Activated CD4-positive, alpha-beta memory T cell treated with anti-CD3 and anti-CD28 coated beads for 36 hours (primary cell): ENCODE data around the gene FBXL15. TPM values are rescaled to one million over a fixed set of nuclear protein-coding genes. Genes with fewer than 3 reads are reported as not detected.

Source experiments
- CTCF ChIA-PET: fragments of 350-600 bp; sonication (Branson Sonifier 250); formaldehyde crosslinking; loops from one replicate; lab custom pipeline; 2021; ENCODE audit warnings: antibody characterized with exemption, inconsistent platforms; lab: Charles Lee
- POLR2A ChIA-PET: fragments of 350-600 bp; sonication (Branson Sonifier 250); formaldehyde crosslinking; loops from one replicate; lab custom pipeline; 2021; ENCODE audit warnings: antibody characterized with exemption; lab: Charles Lee
- DNase-seq: peaks from one replicate; pipeline ENCODE4 v3.0.0-alpha.2; 2020
- H3K27ac Mint-ChIP-seq: one replicate; pipeline ENCODE4 v1.8.0; 2021; ENCODE audit warnings: mixed read lengths
- H3K27me3 Mint-ChIP-seq: one replicate; pipeline ENCODE4 v1.8.0; 2021; ENCODE audit warnings: mixed read lengths
- H3K36me3 Mint-ChIP-seq: one replicate; pipeline ENCODE4 v1.8.0; 2021; ENCODE audit warnings: mixed read lengths
- H3K4me1 Mint-ChIP-seq: one replicate; pipeline ENCODE4 v1.8.0; 2021; ENCODE audit warnings: low read depth, mixed read lengths
- H3K4me3 Mint-ChIP-seq: one replicate; pipeline ENCODE4 v1.8.0; 2021; ENCODE audit warnings: mild to moderate bottlenecking, mixed read lengths
- H3K9me3 Mint-ChIP-seq: one replicate; pipeline ENCODE4 v1.8.0; 2021; ENCODE audit warnings: mixed read lengths
- intact Hi-C: fragments of 100-400 bp; cut with micrococcal nuclease; formaldehyde crosslinking; loops from one replicate; pipeline ENCODE4 v1.15.1; 2023
- total RNA-seq, 2 experiments: library from RNA; stranded (reverse); gene quantifications; one replicate each; pipeline ENCODE4 v1.2.3, GENCODE V29; 2021

The FBXL15 gene
- total RNA-seq, 2 experiments from 2014 or later = 10.8 to 11.4 TPM

DNA sequence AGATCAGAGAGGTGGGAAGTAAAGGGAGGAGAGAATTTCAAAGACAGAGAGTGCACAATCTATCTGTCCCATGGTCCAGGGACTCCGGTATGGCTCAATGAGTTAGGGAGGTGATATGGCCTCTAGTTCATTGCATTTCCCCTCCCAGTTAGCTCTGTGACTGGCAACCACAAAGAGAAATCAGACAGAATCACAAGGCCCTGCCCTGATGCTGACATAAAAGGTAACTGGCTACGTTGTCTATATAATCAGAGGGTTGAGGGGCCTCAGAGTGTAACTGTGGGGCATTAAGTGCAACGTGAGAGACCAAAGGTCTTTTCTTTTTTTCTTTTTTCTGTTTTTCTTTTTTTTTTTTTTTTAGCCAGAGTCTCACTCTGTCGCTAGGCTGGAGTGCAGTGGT is 38.0 kb downstream of the FBXL15 start:
- DNase-seq = no peak
- H3K36me3 Mint-ChIP-seq = peaks cover 6% of the 10 kb centered on the region
- intact Hi-C loops = loop anchor here (10.0 kb wide), 1 partner anchor 736 kb away; the partner anchor contains the start of gene NT5C2
- ChIA-PET POLR2A (interaction anchor here (0.5 to 0.8 kb wide), 3 partner anchors 15 to 113 kb away, joined by 3 read pairs; no protein-coding TSS in a partner anchor), CTCF (no interaction called here)
- no peaks in the 10 kb centered on the region for H3K9me3 Mint-ChIP-seq
- H3K4me3 Mint-ChIP-seq = no peak overlapping the region
- peaks cover 24% of the 10 kb centered on the region for H3K4me1 Mint-ChIP-seq
- no peaks in the 10 kb centered on the region for H3K27me3 Mint-ChIP-seq
- no peak overlapping the region for H3K27ac Mint-ChIP-seq

DNA sequence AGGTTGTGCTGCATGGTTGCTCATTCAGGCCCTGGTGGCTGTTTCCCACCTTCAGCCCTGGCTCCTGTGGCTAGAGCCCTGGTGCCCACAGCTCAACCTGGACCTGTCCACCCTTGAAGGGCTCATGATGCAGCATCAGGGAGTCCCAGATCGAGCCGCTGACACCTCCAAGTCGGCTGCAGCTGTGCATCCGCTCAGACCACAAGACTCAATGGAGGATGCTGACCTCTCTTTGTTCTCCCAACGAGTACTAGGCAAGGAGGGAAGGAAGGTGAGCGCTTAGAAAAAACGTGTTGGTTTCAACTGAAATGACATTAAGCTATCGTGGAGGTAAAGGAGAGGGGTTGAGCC is 40.2 kb downstream of the FBXL15 start:
- intact Hi-C loops = loop anchor here (1.0 kb wide), 1 partner anchor 42 kb away; the partner anchor contains the start of gene SUFU

GRCh38 chr10:102461187-102462054 is 40.8 kb downstream of the FBXL15 start:
- ChIA-PET CTCF (interaction anchor here (0.8 to 4.4 kb wide), 14 partner anchors 10 to 620 kb away, joined by 3 to 26 read pairs (median 6); partner anchors contain the start of genes C10orf95 and FBXL15), POLR2A (interaction anchor here (1.0 to 2.8 kb wide), 7 partner anchors 9 to 110 kb away, joined by 3 to 33 read pairs (median 5); partner anchors contain the start of genes C10orf95, CUEDC2, FBXL15 and NFKB2)
- no peaks in the 10 kb centered on the region for H3K27me3 Mint-ChIP-seq
- peak overlapping the region; percentile 82 for H3K4me3 Mint-ChIP-seq
- intact Hi-C loops = loop anchor here (1.0 kb wide), 1 partner anchor 42 kb away; the partner anchor contains the start of gene SUFU
- H3K9me3 Mint-ChIP-seq = no peaks in the 10 kb centered on the region
- H3K36me3 Mint-ChIP-seq = peaks cover 2% of the 10 kb centered on the region
- peaks cover 23% of the 10 kb centered on the region for H3K4me1 Mint-ChIP-seq
- peak overlapping the region; percentile 47 for H3K27ac Mint-ChIP-seq
- DNase-seq = peak; percentile 95

More for the DNA sequence above, 40.2 kb downstream of the FBXL15 start:
- H3K27ac Mint-ChIP-seq = peak overlapping the region; percentile 47
- DNase-seq = peak; percentile 24
- POLR2A ChIA-PET = interaction anchor here (1.1 to 2.8 kb wide), 5 partner anchors 8 to 66 kb away, joined by 3 to 33 read pairs (median 5); partner anchors contain the start of genes C10orf95, FBXL15 and NFKB2
- no peaks in the 10 kb centered on the region for H3K9me3 Mint-ChIP-seq
- peaks cover 23% of the 10 kb centered on the region for H3K4me1 Mint-ChIP-seq
- no peaks in the 10 kb centered on the region for H3K27me3 Mint-ChIP-seq
- CTCF ChIA-PET = interaction anchor here (1.1 to 4.4 kb wide), 7 partner anchors 9 to 123 kb away, joined by 3 to 26 read pairs (median 9); partner anchors contain the start of genes C10orf95 and FBXL15
- H3K4me3 Mint-ChIP-seq = peak overlapping the region; percentile 82
- H3K36me3 Mint-ChIP-seq = peaks cover 2% of the 10 kb centered on the region

GRCh38 chr10:102462512-102463054 is 41.9 kb downstream of the FBXL15 start:
- Mint-ChIP-seq H3K4me1 (peaks cover 23% of the 10 kb centered on the region), H3K27me3 (no peaks in the 10 kb centered on the region), H3K36me3 (peaks cover 2% of the 10 kb centered on the region), H3K27ac (no peak overlapping the region), H3K4me3 (no peak overlapping the region), H3K9me3 (no peaks in the 10 kb centered on the region)
- ChIA-PET CTCF (interaction anchor here (0.9 to 4.4 kb wide), 8 partner anchors 11 to 621 kb away, joined by 3 to 26 read pairs (median 10); partner anchors contain the start of genes C10orf95 and FBXL15), POLR2A (interaction anchor here (0.9 to 2.8 kb wide), 5 partner anchors 12 to 111 kb away, joined by 3 to 33 read pairs (median 5); partner anchors contain the start of genes C10orf95 and NFKB2)
- intact Hi-C loops = no loop called here
- no peak for DNase-seq

DNA sequence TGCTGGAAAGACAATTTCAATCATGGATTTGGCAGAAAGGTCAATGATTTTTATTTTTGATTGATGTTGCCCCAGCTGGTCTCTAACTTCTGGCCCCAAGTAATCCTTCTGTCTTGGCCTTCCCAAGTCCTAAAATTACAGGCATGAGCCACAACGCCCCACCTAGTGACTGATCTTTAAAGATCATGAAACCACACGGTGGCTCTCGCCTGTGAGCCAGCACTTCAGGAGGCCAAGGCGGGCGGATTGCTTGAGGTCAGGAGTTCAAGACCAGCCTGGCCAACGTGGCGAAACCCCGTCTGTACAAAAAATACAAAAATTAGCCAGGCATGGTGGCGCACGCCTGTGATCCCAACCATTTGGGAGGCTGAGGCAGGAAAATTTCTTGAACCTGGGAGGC is 43.3 kb downstream of the FBXL15 start:
- intact Hi-C loops = no loop called here

GRCh38 chr10:102465466-102465865 is 44.8 kb downstream of the FBXL15 start:
- peaks cover 23% of the 10 kb centered on the region for H3K4me1 Mint-ChIP-seq
- intact Hi-C loops = no loop called here
- H3K27me3 Mint-ChIP-seq = no peaks in the 10 kb centered on the region
- no peaks in the 10 kb centered on the region for H3K9me3 Mint-ChIP-seq
- no peak overlapping the region for H3K4me3 Mint-ChIP-seq
- no peaks in the 10 kb centered on the region for H3K36me3 Mint-ChIP-seq
- no peak for DNase-seq
- H3K27ac Mint-ChIP-seq = no peak overlapping the region
- CTCF ChIA-PET = interaction anchor here (1.0 to 1.2 kb wide), 2 partner anchors 13 to 14 kb away, joined by 4 to 6 read pairs; no protein-coding TSS in a partner anchor
- POLR2A ChIA-PET = no interaction called here

More for the DNA sequence above, 43.3 kb downstream of the FBXL15 start:
- no peaks in the 10 kb centered on the region for H3K27me3 Mint-ChIP-seq
- DNase-seq = no peak
- CTCF ChIA-PET = interaction anchor here (0.6 to 4.4 kb wide), 4 partner anchors 12 to 120 kb away, joined by 3 to 22 read pairs (median 3); partner anchors contain the start of gene C10orf95
- no peak overlapping the region for H3K4me3 Mint-ChIP-seq
- H3K9me3 Mint-ChIP-seq = no peaks in the 10 kb centered on the region
- peaks cover 23% of the 10 kb centered on the region for H3K4me1 Mint-ChIP-seq
- POLR2A ChIA-PET = interaction anchor here (0.6 kb wide), 1 partner anchor 1949 kb away, joined by 3 read pairs; no protein-coding TSS in a partner anchor
- H3K36me3 Mint-ChIP-seq = no peaks in the 10 kb centered on the region
- no peak overlapping the region for H3K27ac Mint-ChIP-seq

- intact Hi-C loops = no loop called here
- Mint-ChIP-seq H3K27ac (no peak overlapping the region), H3K9me3 (no peaks in the 10 kb centered on the region), H3K27me3 (no peaks in the 10 kb centered on the region), H3K4me3 (no peak overlapping the region), H3K36me3 (no peaks in the 10 kb centered on the region), H3K4me1 (peaks cover 8% of the 10 kb centered on the region)
- ChIA-PET POLR2A (no interaction called here), CTCF (no interaction called here)
- DNase-seq = no peak
Measured at GRCh38 chr10:102467318-102467717, 46.7 kb downstream of the FBXL15 start.

DNA sequence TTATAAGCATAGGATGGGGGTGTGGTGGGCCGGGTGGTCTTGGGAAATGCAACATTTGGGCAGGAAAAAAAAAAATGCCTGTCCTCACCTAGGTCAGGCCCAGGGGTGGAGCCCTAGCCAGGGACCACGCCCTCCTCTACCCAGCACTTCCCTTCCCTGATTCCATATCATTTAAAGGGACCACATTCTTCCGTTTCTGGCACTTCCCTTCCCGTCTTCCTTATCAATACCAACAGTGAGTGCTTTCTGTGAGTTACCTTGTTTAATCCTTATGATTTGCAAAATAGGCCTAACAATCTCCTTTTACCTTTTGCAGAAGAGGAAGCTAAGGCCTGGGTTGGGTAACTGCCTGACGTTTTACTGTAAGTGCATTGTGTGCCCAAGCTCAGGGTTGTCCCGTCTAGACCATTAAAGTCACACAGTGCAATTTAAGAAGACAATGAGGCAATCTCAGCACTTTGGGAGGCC is 47.4 kb downstream of the FBXL15 start:
- ChIA-PET CTCF (no interaction called here), POLR2A (no interaction called here)
- intact Hi-C loops = no loop called here

DNA sequence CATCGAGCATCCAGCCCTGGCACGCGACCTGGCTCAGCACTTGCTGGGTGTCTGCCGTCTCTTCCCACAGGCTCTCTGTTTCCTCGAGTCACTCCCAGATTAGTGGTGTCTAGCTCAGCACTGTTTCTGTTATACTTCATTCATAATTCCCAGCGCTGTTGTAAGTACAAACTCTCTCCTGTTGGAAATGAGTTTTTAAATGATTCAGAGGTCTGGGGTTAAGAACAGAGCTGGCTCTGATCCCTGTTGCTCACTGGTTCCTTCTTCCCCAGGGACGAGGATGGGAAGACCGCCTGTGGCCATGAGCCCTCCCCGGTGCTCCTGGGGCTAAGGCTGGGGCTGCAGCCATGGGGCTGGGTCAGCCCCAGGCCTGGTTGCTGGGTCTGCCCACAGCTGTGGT is 48.0 kb downstream of the FBXL15 start:
- Mint-ChIP-seq H3K4me3 (no peak overlapping the region), H3K36me3 (no peaks in the 10 kb centered on the region), H3K27me3 (no peaks in the 10 kb centered on the region), H3K4me1 (peaks cover 11% of the 10 kb centered on the region), H3K27ac (no peak overlapping the region), H3K9me3 (no peaks in the 10 kb centered on the region)
- no peak for DNase-seq
- intact Hi-C loops = no loop called here
- ChIA-PET CTCF (interaction anchor here (0.8 kb wide), 1 partner anchor 11 kb away, joined by 3 read pairs; no protein-coding TSS in a partner anchor), POLR2A (no interaction called here)

More for the DNA sequence above, 47.4 kb downstream of the FBXL15 start:
- no peak for DNase-seq
- H3K27ac Mint-ChIP-seq = no peak overlapping the region
- no peaks in the 10 kb centered on the region for H3K36me3 Mint-ChIP-seq
- no peaks in the 10 kb centered on the region for H3K9me3 Mint-ChIP-seq
- H3K27me3 Mint-ChIP-seq = no peaks in the 10 kb centered on the region
- no peak overlapping the region for H3K4me3 Mint-ChIP-seq
- H3K4me1 Mint-ChIP-seq = peaks cover 5% of the 10 kb centered on the region

- H3K9me3 Mint-ChIP-seq = no peaks in the 10 kb centered on the region
- H3K4me3 Mint-ChIP-seq = no peak overlapping the region
- POLR2A ChIA-PET = no interaction called here
- no peak overlapping the region for H3K27ac Mint-ChIP-seq
- no peaks in the 10 kb centered on the region for H3K27me3 Mint-ChIP-seq
- intact Hi-C loops = no loop called here
- peaks cover 3% of the 10 kb centered on the region for H3K36me3 Mint-ChIP-seq
- CTCF ChIA-PET = interaction anchor here (0.6 to 1.4 kb wide), 2 partner anchors 8 to 107 kb away, joined by 3 read pairs; no protein-coding TSS in a partner anchor
- no peak for DNase-seq
- peaks cover 11% of the 10 kb centered on the region for H3K4me1 Mint-ChIP-seq
Measured at GRCh38 chr10:102470579-102471546, 50.2 kb downstream of the FBXL15 start.
